NK-92 (cell line): ENCODE data around the gene FAT3.

Experiments used
- DNase-seq: peaks from one replicate; lab custom pipeline; 2025; ENCODE audit not compliant: unreplicated experiment; lab: John Stamatoyannopoulos, UW

The FAT3 gene

DNA sequence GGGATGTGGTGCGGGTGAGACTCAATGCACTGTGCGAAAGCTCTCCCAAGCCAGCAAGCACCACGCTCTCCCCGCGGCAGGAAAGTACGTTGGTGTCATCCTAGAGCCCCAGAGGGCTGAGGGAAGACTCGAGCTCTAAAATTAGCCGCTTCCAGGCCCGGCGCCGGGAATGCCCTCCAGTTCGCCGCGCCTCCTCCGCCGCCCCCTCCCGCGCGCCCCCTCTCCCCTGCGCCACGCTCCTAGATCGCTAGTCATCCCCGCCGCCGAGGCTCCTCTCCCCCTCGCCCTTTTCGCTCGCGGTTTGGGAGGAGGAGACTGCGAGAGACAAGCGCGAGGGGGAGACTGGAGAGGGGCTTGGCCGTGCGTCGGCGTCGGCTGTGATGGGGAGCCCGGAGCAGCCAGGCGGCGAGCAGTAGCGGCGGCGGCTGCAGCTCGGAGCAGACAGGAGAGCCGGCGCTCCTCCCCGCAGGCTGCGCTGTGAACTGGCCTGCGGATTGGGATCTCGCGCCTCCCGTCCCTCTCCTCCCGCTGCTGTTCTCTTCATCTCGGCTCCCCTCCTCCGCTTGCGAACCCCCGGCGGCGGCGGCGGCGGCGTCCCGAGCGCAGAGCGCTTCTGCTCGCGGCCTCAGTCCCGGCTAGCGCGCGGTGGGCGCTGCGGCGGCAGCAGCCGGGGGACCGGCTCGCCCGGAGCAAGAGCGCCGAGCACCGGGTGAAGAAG, at the start of gene FAT3:
Gene FAT3 (plus strand): TSS at position 412 of the 718 bp plus-strand sequence. CDS start 127,295 bp downstream, outside the sequence.
- DNase-seq = no peak

DNA sequence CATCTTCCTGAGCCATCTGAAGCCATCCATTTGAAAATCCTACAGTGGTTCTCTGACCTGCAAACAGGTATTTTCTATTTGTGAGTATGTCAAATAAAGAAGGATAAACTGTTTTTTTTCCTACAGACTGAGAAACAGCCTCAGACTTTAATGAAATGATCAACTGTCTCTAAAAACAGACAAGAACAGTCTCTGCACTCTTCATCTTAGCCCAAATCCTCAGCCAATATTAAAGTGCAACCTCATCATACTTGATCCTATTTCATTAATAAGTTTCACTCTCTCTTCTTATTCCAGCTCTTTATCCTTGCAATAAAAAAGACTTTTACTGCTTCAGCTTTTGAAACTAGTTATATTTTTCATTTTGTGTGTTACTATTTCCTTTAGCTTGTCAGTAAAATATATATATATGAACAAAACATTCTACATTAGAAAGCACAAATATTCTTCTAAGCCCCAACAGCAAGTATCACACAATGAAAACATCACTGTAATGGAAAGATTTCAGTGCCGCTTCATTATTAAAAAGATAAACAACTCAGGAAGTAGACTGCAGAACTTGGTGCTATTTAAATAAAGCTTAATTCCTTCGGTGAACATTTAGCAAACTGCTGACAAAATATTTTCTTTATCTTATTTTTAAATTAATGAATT, 45.5 kb upstream of the FAT3 start:
- no peak for DNase-seq

DNA sequence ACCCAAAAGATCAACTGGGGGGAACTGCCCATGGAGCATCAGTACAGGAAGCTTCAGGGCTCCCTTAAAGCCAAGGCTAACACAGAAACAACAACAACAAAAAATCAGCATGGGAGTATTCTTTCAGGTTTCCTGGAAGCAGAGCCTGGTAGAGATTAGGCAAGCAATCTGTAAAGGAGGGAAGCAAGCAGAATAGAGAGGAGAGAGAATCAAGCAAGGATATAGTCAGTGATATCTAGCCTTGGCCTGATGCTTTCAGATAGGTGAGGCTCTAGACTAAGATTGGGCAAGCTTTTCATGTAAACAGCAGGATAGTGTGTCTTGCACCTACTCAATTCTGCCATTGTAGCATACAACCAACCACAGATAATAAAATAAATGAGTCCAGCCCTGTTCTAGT, 44.4 kb upstream of the FAT3 start:
- no peak for DNase-seq

DNA sequence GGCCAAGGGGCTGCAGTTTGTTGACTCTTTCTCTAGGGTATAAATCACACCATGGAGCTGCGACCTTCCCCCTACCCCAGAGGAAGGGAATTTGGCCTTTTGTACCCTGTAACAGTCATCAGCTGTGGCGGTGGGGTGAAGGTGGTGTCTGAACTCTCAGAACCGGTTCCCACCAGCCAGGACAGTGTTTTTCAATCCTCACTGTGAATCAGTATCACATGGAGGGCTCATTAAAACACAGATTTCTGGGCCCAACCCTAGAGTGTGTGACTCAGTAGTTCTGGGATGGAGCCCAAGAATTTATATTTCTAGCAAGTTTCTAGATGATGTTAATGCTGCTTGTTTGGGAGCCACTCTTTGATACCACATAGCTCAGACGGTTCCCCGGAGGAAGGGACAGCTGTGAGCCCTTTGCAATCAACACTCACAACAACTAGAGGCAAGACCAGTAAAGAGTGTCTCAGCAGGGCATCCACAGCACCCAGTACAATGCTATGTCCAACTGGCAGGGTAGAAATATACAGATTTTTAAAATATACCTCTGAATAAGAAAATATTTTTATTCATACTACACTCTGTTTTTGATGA, 43.9 kb upstream of the FAT3 start:
- no peak for DNase-seq

DNA sequence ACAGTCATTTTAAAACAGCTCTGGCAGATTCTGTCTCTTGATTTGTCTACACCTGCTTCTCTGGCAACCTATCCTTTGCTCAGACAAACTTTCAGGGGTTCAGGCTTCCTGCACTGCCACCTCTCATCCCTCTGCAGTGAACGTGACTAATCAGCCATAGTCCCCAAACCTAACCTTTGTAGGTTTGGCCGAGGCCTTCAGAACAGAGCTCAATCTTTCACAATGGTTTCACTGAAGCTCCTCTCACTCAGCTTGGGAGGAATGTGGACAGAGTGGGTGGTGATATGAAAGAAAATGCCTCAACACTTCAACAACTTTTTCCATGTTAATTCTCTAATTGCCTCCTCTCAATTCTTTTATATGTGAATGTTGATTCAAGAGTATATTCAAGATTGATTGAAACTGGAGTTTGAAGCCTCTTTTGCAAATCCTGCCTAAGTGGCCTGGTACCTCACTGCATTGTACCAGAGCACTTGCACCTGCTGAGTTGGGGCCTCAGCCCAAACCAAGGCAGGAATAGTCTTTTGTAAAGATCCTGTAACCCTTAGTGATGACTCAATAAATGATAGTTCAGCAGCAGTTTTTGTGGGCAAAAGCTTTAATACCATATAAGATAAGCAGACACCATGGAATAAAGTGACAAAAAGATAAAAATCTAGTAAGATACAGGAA, 33.9 kb upstream of the FAT3 start:
- DNase-seq = no peak

DNA sequence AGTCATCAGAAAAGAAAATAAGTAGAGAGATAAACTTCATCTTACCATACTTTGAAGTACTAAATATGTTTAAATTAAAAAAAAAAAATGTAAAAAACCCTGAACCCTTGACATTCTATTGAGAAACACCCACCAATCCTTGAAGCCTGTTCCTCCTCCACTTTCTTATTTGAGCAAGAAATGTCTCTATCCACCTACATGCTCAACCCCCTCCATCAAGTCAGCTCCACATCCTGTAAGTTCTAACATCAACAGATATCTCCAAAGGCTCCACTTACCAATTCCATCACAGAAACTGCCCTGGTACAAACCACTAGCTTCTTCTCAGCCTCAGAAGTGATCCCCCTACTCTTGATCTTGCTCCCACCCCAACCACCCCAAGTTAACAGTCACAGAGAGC, 32.5 kb upstream of the FAT3 start:
- no peak for DNase-seq

DNA sequence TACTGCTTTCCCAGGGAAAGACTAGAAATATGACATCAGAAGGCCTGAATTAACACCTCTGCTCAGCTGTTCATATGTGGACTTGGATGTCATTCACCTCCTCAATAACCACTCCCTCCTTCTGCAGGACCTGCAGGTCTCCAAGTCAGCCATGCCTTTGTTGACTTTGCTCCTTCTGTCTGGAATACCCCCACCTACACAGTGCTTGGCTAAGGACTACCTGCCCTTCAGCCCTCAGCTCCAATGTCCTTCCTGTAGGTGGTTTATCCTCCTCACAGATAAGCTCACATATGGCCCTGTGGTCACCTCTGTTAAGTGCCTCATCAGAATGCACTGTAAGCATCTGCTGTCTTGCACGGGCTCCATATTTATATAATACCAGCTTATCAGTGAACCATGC, 26.4 kb upstream of the FAT3 start:
- no peak for DNase-seq

DNA sequence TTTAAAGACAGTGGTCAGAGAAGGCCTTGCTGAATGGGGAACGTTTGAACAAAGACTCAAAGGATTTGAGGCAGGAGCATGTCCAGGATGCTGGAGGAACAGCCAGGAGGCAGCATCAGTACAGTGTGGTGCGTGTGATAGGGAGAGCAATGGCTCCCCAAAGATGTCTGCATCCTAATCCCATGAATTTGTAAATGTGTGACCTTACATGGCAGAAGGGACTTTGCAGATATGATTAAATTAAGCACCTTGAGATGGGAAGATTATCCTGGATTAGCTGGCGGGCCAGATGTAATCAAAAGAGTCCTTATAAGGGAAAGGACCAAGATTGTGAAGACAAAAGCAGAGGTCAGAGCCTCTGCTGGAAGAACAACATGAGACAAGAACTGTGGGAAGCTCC, 24.6 kb upstream of the FAT3 start:
- DNase-seq = no peak

DNA sequence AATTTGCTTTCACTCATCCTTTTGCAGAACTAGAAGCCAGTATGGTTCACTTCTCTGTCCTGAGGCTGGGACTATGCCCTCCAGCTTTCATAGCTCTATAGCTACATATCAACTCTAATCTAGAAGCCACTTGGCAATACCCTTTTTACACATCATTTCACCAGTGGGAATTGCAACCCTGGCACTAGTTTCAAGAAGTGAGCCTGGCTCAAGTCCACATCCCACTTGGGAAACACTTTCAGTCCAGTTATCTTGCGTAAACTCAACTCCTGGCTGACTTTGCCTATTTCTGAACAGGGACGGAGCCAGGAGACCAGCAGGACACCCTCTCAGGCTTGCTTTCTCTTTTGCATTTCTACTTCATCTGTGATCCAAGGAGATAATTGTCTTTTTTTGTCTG, 19.9 kb upstream of the FAT3 start:
- no peak for DNase-seq

DNA sequence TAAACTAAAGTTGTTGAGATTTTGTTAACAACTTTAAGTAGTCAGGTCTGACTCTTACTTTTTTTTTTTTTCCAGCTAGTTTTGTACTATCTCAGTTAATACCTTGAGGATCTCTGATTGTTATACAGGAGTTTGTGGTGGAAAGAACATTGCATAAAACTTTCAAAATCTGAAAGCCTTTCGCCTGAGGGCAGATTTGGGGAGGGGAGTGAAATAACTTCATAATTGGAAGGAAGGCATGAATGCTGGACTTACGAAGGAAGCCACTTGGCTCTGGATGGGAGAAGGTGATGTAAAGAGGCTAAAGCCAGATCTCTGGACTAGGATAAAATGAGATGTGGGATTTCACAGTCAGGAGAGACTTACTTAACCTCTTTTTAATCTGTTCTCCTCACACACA, 18.2 kb upstream of the FAT3 start:
- DNase-seq = no peak

DNA sequence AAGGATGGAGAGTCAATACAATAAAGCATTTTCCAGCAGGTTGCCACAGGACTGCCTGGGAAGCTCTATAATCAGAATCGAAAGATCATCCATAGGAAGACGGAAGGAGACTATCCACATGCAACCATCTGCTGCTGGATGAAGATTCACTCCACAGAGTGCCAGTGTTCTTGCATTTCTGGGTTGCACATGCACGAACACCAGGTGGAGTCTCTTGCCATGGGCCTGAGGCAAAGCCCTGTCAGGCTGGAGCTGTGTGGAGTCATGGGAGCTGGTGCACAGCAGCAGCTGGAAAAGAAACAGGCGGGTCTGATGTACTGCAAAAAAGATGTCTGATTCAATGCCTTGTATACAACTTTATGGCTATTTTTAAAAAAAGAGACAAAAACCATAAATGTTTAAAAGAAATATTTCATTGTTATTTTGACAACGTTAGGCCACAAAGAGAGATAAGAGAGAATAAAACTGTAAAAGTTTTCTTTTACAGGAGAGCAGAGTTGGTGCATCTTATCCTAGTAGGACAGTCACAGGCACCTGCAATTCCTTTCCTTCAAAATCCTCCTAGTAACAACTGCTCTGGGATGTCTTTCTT, 12.9 kb upstream of the FAT3 start:
- DNase-seq = no peak

DNA sequence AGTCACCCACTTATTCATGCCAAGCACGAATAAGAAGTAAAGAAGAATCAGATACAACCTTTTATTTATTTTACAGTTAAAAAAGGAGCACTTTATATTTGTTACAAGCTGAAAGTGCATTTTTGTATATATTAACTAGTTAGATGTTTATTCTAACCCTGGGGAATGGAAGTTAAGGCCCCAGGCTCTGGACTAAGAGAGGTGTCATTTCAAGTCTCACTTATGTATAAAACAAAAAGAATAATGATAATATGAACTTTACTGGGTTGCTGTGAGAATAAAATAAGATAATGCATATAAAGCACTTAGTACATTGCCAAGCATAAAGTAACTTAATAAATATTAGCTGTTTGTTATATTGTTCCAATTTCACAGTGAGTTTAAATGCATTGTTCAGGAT, 12.1 kb upstream of the FAT3 start:
- DNase-seq = no peak

DNA sequence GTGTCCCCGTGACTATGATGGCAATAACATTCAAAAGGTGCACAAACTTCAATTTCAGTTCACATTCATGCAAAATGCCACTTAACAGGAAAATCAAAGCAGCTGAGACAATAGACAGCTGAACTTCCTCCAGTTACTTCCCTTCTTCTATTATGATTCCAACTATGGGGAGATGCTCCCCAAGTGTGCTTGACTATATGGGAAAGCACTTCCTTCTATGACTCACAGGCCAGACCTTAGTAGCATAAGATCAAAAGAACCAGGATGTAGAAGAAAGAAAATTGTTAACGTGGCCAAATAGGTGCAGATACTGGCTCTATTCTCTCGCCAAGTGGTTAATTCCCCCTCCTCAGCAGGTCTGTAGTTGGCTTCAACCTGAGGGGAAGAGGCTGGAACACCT, 7.8 kb upstream of the FAT3 start:
- DNase-seq = no peak

DNA sequence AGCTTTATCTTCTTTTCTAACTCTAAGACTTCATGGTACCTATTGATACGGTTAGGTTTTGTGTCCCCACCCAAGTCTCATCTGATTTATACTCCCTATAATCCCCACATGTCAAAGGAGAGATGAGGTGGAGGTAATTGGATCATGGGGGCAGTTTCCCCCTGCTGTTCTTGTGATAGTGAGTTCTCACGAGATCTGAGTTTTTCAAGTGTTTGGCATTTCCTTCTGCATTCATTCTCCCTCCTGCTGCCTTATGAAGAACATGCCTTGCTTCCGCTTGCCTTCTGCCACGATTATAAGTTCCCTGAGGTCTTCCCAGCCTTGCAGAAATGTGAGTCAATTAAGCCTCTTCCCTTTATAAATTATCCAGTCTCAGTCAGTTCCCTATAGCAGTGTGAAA, 5.1 kb upstream of the FAT3 start:
- DNase-seq = no peak

DNA sequence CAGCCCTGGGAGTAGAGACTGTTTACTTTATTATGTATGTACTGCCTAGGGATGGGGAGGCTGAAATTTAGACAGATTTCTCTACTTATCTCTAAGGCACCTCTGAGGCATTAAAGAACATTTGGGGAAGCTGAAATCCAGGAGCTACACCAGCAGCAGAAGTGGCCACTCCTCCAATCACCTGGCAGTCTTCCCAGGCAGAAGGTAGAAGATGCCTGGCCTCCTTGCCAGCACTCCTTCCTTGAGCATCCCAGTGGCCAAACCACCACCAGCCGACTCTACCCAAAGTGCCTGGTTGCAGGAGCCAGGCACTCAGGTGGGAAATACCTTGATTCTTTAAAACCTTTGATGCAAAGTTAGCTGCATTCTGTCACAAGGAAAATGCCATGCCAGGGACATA, 1.9 kb upstream of the FAT3 start:
- no peak for DNase-seq

DNA sequence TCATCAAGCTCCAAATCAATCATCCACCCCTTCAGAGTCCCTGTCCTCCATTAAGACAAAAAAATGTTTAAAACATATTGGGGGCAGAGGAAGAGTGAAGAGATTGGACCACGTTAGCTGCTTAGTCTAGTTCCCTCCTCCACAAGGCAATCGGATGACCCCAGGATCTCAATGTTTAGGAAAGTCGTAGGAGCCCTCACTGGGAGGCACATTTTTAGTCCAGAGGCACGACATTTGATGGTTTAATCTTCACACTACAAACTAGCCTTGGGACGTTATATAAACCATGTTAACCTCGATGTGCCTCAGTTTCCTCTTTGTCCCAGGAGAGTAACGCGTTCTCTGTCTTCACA, 588 bp upstream of the FAT3 start:
- DNase-seq = no peak

DNA sequence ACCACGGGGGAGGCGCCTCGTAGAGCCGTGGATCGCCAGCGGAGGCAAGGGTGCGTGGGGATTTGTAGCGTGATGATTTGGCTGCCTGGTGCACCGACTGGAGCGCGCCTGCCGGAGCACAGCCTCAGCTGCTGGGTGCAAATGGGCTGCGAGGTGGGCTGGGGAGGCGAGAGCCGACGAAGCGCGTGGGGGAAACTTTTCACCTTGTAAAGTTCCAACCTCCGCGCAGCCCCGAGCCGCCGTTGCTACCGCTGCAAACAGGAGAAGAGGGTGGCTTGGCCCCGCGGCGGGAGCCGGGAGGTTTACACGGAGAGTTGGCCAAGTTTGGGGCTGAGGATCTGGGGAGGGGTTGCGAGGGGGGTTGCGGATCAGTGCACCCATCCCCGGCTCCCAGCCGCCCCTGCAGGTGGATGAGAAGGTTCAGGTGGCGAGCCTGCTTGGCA, 528 bp downstream of the FAT3 start:
- DNase-seq = no peak

DNA sequence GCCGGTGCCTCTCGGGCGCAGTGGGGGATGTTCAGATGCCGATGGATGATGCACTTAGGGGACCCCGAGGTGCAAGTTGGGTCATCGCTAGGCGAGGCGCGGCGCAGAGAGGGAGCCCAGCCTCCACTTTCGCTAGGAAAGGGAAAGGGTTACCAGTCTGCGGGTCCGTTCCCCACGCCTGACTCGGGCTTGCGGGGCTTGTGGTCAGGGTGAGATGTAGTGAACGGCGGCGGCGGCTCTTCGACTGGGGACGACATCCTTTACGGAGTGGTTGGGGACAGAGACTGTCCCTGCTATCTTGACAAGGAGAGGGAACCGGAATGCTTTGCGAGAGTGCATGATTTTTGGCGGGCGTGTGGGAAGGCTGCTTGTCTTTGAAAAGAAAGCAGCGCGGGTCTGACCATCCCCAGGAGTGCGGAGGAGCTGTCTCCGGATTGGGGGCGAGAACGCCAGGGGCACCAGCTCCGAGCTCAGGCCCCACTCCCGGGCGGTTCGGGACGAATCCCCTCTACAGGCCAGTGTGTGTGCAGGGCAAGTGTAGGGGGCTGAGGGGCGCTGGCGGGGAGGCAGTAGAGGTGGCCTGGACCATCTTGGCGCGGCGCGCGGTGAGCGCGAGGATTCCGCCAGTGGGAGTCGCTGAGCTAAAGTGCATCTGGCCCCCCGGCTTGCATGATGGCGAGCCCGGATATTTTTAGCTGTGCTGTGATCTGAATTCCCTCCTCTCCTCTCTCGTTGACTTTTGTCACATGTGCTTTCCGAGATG, 1.1 kb downstream of the FAT3 start:
- no peak for DNase-seq

DNA sequence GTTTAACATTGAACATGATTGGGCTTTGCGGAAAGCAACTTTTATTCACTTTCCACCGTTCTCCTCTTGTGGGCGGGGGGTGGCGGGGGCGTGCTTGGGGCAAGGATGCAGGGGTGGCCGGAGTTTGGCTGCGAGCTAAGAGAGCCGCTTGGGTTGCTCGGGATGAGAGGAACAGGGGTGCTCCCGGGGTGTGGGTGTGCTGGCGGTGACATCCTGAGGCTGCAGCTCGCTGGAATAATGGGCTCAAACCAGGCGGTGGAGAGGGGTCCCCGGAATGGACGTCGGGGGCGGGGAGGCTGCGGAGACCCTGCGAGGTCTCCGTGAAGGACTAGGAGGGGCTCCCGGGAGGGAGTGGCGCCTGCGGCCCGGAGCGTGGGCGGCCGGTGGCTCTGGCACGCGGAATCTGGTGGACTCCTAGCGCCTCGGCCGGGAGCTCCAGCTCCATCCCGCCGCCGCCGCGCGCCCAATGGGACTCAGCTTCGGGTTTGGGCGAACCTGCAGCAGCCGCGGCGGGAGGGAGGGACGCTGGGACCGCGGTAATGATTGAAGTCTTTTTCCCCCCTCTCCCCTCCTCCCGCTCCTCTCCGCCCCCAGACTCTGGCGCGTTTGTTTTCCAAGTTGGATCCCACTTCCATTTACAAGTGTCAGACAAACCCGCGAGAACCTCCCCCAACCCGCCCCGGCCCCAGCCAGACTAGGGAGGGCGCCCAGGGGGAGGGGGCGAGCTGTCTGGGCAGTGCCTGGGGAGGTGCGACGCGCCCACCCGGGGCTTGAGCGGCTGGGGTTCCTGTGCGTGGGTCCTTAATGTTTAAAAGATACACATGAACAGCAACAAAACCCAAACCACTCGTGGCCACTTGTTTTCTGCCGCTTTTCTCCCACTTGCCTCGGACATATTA, 2.0 kb downstream of the FAT3 start:
- no peak for DNase-seq

DNA sequence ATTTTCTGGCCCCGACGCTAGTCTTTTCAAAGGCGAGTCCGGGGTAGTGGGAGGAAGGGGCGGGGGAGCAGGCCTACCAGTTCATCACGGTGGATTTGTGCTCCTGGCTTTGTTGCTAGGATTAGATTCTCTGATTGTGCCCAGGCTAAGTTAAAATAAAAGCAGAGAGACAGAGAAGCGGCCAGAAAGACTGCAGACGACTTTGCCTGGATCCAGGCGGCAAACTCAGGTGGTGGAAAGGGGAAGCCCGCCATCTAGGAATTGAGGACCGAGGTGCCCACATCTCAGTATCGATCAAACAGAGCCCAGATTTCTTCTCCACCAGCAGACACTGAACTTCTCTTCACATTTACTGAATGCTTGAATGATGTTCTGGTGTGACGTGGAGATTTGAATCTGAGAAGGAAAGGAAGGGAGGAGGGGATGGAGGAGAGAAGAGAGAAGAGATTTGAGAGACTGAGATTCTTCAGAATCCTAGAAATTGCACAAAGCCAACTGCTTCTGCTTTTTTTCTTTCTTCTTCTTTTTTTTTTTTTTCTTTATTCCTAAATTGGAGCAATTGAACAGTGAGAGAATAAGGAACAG, 2.7 kb downstream of the FAT3 start:
- no peak for DNase-seq
